NCI-H748 treated with DMSO at 0.1 percent for 48 hours (cell line): Measurements from ENCODE around the gene GOLGA6D.
"Not testable (repeated sequence)": the region's sequence is repeated elsewhere in the genome, so short reads cannot be mapped to it uniquely, and the experiment has no call there.

Source experiments
- DNase-seq: peaks from one replicate; lab custom pipeline; 2025; lab: John Stamatoyannopoulos, UW

Gene GOLGA6D

GRCh38 chr15:75282572-75282971 is at the start of gene GOLGA6D:
Gene GOLGA6D (plus strand): TSS chr15:75282835. CDS start chr15:75282876, 41 bp downstream.
- DNase-seq = not testable (repeated sequence)

GRCh38 chr15:75233504-75234190 is 49.0 kb upstream of the GOLGA6D start:
- no peak for DNase-seq

- DNase-seq = no peak
These were observed 48.3 kb upstream of the GOLGA6D start for GRCh38 chr15:75234191-75234810.

- no peak for DNase-seq
These were observed 47.5 kb upstream of the GOLGA6D start for GRCh38 chr15:75235051-75235673.

DNA sequence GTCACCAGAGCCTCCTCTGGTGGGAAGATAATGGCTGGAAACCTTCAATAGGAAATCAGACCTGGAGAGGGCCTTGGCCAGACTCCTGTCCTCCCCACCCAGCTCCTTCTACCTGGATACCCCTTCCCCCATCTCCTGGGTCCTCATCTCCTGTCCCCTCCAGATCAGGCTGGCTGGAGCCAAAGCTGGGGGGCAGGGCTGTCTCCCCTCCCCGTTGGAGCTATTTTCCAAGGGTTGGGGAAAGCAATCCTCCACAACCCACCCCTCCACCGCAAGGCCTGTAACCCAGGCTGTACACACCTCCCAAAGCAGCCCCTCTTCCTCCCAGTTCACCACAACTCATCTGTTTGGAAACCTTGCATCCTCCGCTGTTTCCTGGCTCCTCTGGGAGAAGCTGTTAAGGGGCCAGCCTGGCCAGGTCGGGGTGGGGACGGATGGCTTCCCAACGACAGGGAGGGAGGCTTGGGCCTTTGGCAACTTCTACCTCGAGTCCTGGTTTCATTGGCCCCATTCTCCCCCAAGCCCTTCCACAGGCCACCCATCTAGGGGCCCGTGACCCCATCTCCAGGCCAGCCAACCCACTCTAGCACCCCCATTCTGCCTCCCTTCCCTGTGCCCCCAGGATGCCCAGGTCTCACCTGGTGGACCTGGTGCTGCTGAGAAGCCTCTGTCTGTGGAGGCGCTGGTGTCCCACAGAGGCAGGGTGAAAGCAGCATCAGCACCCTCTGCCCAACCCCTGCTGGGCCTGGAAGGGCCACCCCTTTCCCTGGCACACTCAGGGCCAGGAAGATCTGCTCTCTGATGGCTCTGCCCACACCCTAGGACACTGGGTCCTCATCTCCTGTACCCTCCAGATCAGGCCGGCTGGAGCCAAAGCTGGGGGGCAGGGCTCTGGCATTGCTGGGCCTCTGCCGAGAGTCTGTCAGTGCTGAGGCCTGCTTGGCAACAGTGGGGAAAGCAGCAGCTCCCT is 46.6 kb upstream of the GOLGA6D start:
- DNase-seq = no peak

DNA sequence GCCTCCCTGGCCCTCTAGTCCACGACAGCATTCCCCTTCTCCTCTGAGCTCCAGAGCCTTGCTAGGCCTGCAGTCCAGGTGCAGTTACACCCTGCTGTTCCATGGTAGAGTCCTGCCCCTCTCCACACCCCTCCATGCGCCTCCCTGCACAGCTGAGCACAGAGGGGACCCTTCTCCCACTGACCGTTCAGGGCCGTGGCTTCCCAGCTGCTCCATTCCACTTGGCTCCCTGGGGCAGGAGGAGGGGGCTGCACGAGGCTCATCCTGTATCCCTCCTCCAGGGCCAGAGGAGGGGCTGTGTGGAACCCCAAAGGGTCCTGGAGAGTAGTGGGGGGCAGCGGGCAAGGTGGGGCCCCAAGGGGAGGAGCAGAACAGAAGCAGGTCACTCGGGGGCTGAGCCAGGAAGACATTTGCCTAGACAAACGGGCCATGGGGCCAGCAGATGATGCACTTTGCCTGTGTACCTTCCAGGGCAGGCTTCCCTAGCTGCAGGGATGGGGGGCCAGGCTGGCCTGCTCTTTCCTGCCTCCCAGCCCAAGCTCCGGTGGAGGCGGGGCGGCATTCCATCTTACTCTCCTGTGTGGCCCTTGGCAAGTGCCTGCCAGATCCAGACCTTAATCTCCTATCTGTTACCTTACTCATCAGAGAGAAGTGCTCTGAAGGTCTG is 45.2 kb upstream of the GOLGA6D start:
- no peak for DNase-seq

DNA sequence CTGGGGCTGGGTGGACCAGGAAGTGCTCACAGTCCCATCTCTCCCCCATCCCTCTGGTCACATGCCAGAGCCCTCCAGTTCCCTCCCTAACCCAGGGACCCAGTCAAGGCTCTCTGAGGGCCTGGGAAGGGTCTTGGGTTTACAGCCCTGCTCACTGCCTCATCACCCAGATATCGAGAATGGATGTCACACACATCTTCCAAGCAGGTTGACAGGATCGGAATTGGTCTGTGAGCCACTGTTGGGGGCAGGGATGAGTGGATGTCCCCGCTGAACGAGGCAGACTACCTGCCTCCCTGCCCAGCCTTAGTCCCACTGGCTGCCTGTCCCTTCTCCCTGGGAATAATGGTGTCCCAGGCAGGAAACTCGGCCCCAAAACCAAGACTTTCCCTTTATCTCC is 44.5 kb upstream of the GOLGA6D start:
- DNase-seq = no peak

- not testable (repeated sequence) for DNase-seq
These were observed 36.9 kb upstream of the GOLGA6D start for GRCh38 chr15:75245741-75246140.

DNA sequence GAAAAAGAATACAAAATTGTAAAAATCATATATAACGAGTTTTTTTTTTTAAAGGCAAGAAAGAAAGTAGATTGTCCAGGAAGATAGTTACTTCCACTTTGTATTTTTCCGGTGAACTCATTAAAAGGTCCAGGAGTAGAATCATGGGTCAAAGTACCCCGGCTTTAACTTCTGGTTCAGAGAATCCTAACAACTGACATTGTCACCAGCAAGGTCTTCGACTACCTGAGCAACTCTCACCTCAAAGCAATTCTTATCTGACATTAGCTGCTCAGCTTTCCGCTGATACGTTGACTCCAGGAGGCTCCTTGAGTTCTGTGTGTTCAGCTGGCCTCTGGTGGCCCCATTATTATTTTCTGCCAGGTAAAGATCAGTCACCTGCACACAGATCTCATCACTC is 33.6 kb upstream of the GOLGA6D start:
- not testable (repeated sequence) for DNase-seq

DNA sequence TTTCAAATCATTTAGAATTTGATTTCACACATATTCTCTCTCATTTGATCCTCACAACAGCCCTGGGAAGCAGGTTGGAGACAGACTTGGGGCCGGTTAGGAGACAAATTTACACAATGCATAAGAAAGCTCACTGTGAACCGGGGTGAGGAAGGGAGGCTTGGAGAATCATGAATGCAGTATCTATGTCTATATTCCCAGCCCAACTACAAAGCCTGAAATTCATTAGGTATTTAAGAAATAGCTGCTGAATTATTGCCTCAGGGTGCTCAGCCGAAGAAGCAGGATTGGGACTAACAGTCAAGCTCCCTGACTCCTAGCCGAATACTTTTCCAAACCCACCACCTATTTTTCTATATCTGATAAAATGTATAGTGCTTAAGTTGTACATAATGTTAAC is 32.9 kb upstream of the GOLGA6D start:
- no peak for DNase-seq

GRCh38 chr15:75251343-75251742 is 31.3 kb upstream of the GOLGA6D start:
- DNase-seq = not testable (repeated sequence)

DNA sequence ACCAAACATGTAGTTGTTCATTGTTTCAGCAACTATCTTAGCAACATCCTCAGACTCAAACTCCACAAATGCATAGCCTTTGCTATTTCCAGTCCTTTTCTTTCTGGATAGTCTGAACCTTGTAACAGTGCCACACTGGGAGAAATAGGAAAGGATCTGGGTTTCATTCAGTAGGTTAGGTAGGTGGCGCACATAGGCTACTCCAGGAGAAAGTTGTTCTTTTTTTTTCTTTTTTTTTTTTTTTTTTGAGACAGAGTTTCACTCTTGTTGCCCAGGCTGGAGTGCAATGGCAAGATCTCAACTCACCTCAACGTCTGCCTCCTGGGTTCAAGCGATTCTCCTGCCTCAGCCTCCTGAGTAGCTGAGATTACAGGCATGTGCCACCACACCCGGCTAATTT is 30.4 kb upstream of the GOLGA6D start:
- not testable (repeated sequence) for DNase-seq

DNA sequence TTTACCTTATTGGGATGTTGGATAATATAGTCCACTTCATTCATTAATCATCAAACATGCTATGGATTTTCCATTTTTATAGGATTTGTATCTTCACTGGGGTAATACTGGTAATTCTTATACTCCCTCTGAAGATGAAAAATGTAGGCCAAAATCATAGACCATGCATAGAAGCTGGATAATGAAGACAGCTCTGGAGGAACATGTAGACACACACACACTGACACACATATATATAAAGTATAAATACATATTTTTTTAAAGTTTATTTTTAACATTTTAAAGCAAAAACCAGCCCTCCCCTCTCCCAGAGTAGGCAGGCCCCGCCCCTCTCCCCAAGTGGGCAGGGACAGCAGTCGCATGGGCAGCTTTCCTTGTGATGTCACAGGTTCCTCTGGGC is 24.6 kb upstream of the GOLGA6D start, which contains the start of gene GOLGA6C:
TSS of gene GOLGA6C (plus strand) at position 301 of the 400 bp plus-strand sequence. CDS start 265 bp downstream, outside the sequence.
- not testable (repeated sequence) for DNase-seq

- not testable (repeated sequence) for DNase-seq
These were observed 23.9 kb upstream of the GOLGA6D start for GRCh38 chr15:75258620-75259343.

DNA sequence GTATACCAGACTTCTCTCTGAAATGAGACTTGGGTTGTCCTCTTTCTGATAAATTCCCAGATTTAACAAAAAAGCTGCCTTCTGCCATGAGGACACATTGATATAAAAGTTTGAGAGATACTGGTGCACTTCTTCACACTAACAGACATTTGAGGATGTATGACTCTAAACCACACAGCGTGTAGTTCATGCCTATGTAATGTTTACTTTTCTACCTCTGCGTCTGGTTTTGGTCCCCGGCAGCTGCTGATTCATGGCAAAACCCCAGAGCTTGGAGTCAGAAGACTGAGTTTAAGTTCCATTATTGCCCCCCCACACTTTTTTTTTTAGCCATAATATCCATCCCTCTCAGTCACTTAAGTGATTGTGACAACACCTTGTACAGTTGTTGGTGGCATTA is 22.8 kb upstream of the GOLGA6D start:
- not testable (repeated sequence) for DNase-seq

GRCh38 chr15:75273751-75274359 is 8.8 kb upstream of the GOLGA6D start:
- not testable (repeated sequence) for DNase-seq

DNA sequence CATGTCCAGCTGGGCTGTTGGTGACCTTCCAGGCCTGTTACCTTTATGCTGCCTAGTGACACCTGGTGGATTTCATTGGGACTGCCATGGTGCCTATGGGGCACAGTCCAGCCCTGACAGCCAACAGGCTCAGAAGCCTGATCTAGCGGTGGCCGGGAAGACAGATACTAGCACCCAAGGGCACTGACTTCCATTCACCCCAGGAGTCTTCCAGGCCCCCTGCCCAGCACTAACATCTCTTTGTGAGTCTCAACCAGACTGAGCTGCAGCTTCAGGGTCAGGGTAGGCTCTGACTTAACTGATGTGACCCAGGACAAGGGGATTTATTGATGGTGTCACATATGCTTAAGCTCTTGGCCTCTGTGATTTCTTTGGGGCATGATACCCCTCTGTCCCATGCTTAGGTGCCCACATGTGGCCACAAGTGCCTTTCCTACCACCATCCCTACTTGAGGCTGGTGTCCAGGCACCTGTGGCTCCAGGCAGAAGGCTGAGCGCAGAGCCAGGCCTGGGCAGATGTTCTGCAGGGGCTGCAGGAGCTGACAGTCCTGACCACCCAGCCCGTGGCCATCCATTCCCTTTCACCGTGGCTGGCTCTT is 8.0 kb upstream of the GOLGA6D start:
- DNase-seq = not testable (repeated sequence)

DNA sequence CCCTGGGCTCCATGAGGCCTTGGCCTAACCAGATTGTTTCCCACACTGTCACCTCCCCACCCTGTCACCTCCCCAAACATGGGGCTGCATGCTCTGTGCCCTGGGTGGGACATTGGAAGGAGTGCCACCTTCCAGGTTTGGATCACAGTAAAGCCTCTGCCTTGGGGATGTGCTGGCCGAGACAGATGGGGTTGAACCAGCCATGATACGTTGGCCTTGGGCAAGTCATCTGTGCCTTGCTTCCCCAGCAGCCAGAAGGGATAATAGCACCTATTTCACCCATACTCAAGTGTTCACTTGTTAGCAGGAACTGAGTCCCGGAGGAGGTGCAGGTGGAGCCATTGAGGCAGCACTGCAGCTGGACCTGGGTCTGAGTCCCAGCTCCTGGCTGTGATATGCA is 7.0 kb upstream of the GOLGA6D start:
- not testable (repeated sequence) for DNase-seq

- not testable (repeated sequence) for DNase-seq
These were observed 4.1 kb upstream of the GOLGA6D start for GRCh38 chr15:75278497-75278896.

DNA sequence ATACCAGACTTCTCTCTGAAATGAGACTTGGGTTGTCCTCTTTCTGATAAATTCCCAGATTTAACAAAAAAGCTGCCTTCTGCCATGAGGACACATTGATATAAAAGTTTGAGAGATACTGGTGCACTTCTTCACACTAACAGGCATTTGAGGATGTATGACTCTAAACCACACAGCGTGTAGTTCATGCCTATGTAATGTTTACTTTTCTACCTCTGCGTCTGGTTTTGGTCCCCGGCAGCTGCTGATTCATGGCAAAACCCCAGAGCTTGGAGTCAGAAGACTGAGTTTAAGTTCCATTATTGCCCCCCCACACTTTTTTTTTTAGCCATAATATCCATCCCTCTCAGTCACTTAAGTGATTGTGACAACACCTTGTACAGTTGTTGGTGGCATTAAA is 1.5 kb downstream of the GOLGA6D start:
- DNase-seq = not testable (repeated sequence)
